Measurements from ENCODE around the gene MLKL.
"Not testable (repeated sequence)": the region's sequence is repeated elsewhere in the genome, so short reads cannot be mapped to it uniquely, and the experiment has no call there.

MLKL gene

GRCh38 chr16:74695450-74696422 lies 4.9 kb downstream of the MLKL start:
- DNase-seq: no peak

GRCh38 chr16:74691093-74691855 lies 9.4 kb downstream of the MLKL start:
- DNase-seq: no peak

- no peak for DNase-seq
These were observed 18.1 kb downstream of the MLKL start for GRCh38 chr16:74682556-74682955.

GRCh38 chr16:74680681-74681080 lies 20.0 kb downstream of the MLKL start:
- DNase-seq: no peak

- no peak for DNase-seq
These were observed 20.7 kb downstream of the MLKL start for GRCh38 chr16:74679983-74680382.

GRCh38 chr16:74677868-74678267 lies 22.8 kb downstream of the MLKL start:
- DNase-seq: no peak

GRCh38 chr16:74673876-74674275 lies 26.8 kb downstream of the MLKL start:
- DNase-seq: no peak

- not testable (repeated sequence) for DNase-seq
These were observed 31.8 kb downstream of the MLKL start for GRCh38 chr16:74668877-74669276.

GRCh38 chr16:74667255-74667700 lies 33.4 kb downstream of the MLKL start:
- DNase-seq: no peak

- DNase-seq: peak; percentile 97
These were observed 34.0 kb downstream of the MLKL start, which contains the start of gene RFWD3 for GRCh38 chr16:74666425-74667254. RFWD3 (minus strand) TSS chr16:74666877; CDS start chr16:74661449, 5,428 bp downstream.

GRCh38 chr16:74666010-74666421 lies 34.6 kb downstream of the MLKL start:
- no peak for DNase-seq

- DNase-seq: no peak
These were observed 39.6 kb downstream of the MLKL start for GRCh38 chr16:74661064-74661463.

GRCh38 chr16:74660383-74660782 lies 40.3 kb downstream of the MLKL start:
- no peak for DNase-seq

- DNase-seq: no peak
These were observed 41.6 kb downstream of the MLKL start for GRCh38 chr16:74659041-74659440.

- no peak for DNase-seq
These were observed 42.6 kb downstream of the MLKL start for GRCh38 chr16:74657870-74658642.

- DNase-seq: no peak
These were observed 46.1 kb downstream of the MLKL start for GRCh38 chr16:74654536-74655050.

GRCh38 chr16:74652883-74653282 lies 47.8 kb downstream of the MLKL start:
- DNase-seq: not testable (repeated sequence)

GRCh38 chr16:74652249-74652648 lies 48.4 kb downstream of the MLKL start:
- DNase-seq: no peak

GRCh38 chr16:74651841-74652240 lies 48.8 kb downstream of the MLKL start:
- no peak for DNase-seq

- DNase-seq: no peak
These were observed 49.6 kb downstream of the MLKL start for GRCh38 chr16:74650966-74651567.

- no peak for DNase-seq
These were observed 50.7 kb downstream of the MLKL start for GRCh38 chr16:74649839-74650504.

Data from GF-D8 (cell line).